GM19351 (cell line): ENCODE data around the gene FXYD6.

ENCODE experiments used
- ATAC-seq: cut with Tn5 transposase; IDR thresholded peaks from one replicate; pipeline ENCODE4 v1.9.1; 2021; ENCODE audit warnings: mild to moderate bottlenecking, moderate library complexity; ENCODE audit not compliant: unreplicated experiment

Gene FXYD6

GRCh38 chr11:117910941-117911655 lies 34.6 kb upstream of the FXYD6 start:
- no peak for ATAC-seq

GRCh38 chr11:117910525-117910924 lies 34.1 kb upstream of the FXYD6 start:
- ATAC-seq: no peak

- no peak for ATAC-seq
These were observed 33.3 kb upstream of the FXYD6 start for GRCh38 chr11:117909611-117910382.

- no peak for ATAC-seq
These were observed 32.6 kb upstream of the FXYD6 start for GRCh38 chr11:117908959-117909610.

- no peak for ATAC-seq
These were observed 31.8 kb upstream of the FXYD6 start for GRCh38 chr11:117908109-117908895.

GRCh38 chr11:117907276-117908108 lies 31.0 kb upstream of the FXYD6 start:
- peak; percentile 89 for ATAC-seq

GRCh38 chr11:117906710-117907109 lies 30.3 kb upstream of the FXYD6 start:
- no peak for ATAC-seq

- no peak for ATAC-seq
These were observed 29.7 kb upstream of the FXYD6 start for GRCh38 chr11:117906126-117906525.

GRCh38 chr11:117905524-117905923 lies 29.1 kb upstream of the FXYD6 start:
- ATAC-seq: no peak

GRCh38 chr11:117903505-117904382 lies 27.3 kb upstream of the FXYD6 start:
- no peak for ATAC-seq

GRCh38 chr11:117902001-117902845 lies 25.8 kb upstream of the FXYD6 start:
- no peak for ATAC-seq

- no peak for ATAC-seq
These were observed 25.1 kb upstream of the FXYD6 start for GRCh38 chr11:117901601-117902000.

- no peak for ATAC-seq
These were observed 24.4 kb upstream of the FXYD6 start for GRCh38 chr11:117900720-117901440.

GRCh38 chr11:117900121-117900648 lies 23.7 kb upstream of the FXYD6 start:
- no peak for ATAC-seq

GRCh38 chr11:117898059-117898458 lies 21.6 kb upstream of the FXYD6 start:
- no peak for ATAC-seq

- ATAC-seq: no peak
These were observed 16.2 kb upstream of the FXYD6 start for GRCh38 chr11:117892651-117893050.

GRCh38 chr11:117891362-117891761 lies 14.9 kb upstream of the FXYD6 start:
- ATAC-seq: no peak
